ENCODE measurements around the gene DSCAM.

Gene DSCAM

DNA sequence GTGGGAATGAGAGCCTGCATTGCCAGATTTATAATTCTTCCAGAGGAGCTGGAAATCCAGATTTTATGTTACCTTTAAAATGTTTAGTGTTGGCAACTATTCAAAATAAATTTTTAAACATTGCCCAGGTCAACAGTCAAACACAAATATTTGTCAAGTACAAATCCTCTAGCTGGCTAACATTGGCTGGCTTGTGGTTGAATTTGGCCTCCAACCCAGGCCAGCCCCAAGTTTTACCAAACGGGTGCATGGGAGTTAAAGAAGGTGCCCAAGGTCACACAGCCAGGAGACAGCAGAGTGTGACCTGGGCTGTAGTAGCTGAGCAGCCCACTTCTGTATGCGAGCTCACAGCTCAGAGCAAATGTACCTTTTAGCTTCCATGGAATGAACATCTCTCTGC lies 240.6 kb downstream of the DSCAM start:
- TF ChIP-seq, protein P1, sequence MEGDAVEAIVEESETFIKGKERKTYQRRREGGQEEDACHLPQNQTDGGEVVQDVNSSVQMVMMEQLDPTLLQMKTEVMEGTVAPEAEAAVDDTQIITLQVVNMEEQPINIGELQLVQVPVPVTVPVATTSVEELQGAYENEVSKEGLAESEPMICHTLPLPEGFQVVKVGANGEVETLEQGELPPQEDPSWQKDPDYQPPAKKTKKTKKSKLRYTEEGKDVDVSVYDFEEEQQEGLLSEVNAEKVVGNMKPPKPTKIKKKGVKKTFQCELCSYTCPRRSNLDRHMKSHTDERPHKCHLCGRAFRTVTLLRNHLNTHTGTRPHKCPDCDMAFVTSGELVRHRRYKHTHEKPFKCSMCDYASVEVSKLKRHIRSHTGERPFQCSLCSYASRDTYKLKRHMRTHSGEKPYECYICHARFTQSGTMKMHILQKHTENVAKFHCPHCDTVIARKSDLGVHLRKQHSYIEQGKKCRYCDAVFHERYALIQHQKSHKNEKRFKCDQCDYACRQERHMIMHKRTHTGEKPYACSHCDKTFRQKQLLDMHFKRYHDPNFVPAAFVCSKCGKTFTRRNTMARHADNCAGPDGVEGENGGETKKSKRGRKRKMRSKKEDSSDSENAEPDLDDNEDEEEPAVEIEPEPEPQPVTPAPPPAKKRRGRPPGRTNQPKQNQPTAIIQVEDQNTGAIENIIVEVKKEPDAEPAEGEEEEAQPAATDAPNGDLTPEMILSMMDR (IDR thresholded peaks at IDR 0.05; ENCODE audit: low read depth, low read length), result no peak
- DNase-seq (ENCODE audit: low read depth in 2 of 2), result no peak
- no peak overlapping the region for H3K4me3 ChIP-seq (replicated peaks in 1 of 2; ENCODE audit: low read depth in 2 of 2, low read length in 2 of 2)

DNA sequence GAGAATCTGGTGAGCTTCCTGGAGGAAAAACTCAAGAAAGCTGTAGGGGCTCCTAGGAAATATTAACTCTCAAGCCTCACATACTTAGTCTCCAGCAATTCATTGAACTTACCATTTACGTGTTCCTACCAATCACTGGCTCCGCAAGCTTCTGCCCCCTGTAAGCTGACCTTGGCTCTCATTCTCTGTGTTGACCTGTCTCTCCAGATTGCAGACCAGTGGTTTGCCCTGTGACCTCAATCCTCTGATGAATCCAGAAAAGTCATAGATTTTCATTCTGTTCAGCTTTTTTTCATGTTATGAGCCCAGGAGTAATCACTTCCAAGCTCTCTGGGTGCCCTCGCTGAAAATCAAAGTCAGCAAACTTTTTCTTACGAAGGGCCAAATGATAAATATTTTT lies 241.9 kb downstream of the DSCAM start:
- TF ChIP-seq, protein P1 (IDR thresholded peaks at IDR 0.05; ENCODE audit: low read depth, low read length), result no peak
- no peak for DNase-seq (ENCODE audit: low read depth in 2 of 2)
- H3K4me3 ChIP-seq (replicated peaks in 1 of 2; ENCODE audit: low read depth in 2 of 2, low read length in 2 of 2), result no peak overlapping the region

GRCh38 chr21:40603774-40604173 lies 243.2 kb downstream of the DSCAM start:
- TF ChIP-seq, protein P1 (IDR thresholded peaks at IDR 0.05; ENCODE audit: low read depth, low read length), result no peak
- DNase-seq (ENCODE audit: low read depth in 2 of 2), result no peak
- no peak overlapping the region for H3K4me3 ChIP-seq (replicated peaks in 1 of 2; ENCODE audit: low read depth in 2 of 2, low read length in 2 of 2)

DNA sequence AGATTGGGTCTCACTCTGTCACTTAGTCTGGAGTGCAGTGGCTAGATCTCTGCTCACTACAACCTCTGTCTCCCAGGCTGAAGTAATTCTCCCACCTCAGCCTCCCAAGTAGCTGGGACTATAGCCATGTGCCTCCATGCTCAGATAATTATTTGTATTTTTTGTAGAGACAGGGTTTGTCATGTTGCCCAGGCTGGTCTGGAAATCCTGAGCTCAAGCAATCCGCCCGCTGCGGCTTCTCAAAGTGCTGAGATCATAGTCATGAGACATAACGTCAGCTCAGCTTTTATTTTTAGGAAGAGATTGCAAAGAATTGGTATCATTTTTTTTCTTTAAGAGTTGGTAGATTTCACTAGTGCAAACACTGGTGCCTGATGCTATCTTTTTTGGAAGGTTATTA lies 244.9 kb downstream of the DSCAM start:
- TF ChIP-seq, protein P1 (IDR thresholded peaks at IDR 0.05; ENCODE audit: low read depth, low read length), result no peak
- no peak for DNase-seq (ENCODE audit: low read depth in 2 of 2)
- no peak overlapping the region for H3K4me3 ChIP-seq (replicated peaks in 1 of 2; ENCODE audit: low read depth in 2 of 2, low read length in 2 of 2)

- DNase-seq (ENCODE audit: low read depth in 2 of 2), result no peak
- no peak overlapping the region for H3K4me3 ChIP-seq (replicated peaks in 1 of 2; ENCODE audit: low read depth in 2 of 2, low read length in 2 of 2)
- TF ChIP-seq, protein P1 (IDR thresholded peaks at IDR 0.05; ENCODE audit: low read depth, low read length), result no peak
Observed at GRCh38 chr21:40595806-40596205, 251.2 kb downstream of the DSCAM start.

DNA sequence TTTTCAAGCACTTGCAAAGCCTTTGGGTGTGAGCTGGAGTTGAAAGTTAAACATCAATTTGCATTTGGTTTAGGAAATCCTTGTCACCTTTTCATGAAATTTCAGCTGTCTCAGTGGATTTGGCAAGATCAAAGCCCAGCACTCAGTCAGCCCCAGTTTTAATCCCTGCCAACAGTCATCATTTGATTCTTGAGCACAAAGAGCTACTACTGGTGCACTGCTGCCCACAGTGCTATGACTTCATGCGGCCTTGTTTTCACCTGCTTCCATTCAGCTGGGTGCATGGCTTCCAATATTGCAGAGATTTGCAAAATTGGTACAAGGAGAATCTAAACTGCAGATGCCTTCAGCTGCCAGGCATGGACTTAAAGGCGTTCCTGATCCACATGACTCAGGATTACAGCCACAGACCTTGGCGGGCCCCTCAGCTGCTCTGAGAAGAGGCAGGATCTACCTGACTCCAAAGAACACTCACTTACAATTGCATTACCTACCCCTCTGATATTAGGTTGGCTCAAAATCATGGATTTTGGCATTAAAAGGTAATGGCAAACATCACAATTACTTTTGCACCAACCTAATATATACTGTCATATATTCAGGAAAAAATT lies 259.1 kb downstream of the DSCAM start:
- H3K4me3 ChIP-seq (replicated peaks in 1 of 2; ENCODE audit: low read depth in 2 of 2, low read length in 2 of 2), result no peak overlapping the region
- no peak for DNase-seq (ENCODE audit: low read depth in 2 of 2)
- TF ChIP-seq, protein P1 (IDR thresholded peaks at IDR 0.05; ENCODE audit: low read depth, low read length), result no peak

DNA sequence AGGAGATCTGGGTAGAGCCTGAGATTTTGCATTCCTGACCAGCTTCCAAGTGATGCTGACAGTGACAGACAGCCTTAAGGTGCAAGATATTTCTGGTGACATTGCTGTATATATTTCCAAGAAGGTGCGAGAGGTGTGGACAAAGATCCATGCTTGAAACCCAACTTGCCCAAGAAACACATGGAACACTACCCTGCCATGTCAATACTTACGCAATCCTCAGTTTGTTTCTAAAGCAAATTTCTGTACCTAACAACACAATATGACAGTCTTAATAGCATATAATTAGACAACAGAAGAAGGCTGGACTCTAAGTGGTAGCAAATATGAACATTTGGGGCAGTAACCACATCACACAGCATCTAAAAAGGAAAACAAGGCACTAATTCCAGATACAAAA lies 260.4 kb downstream of the DSCAM start:
- no peak overlapping the region for H3K4me3 ChIP-seq (replicated peaks in 1 of 2; ENCODE audit: low read depth in 2 of 2, low read length in 2 of 2)
- TF ChIP-seq, protein P1 (IDR thresholded peaks at IDR 0.05; ENCODE audit: low read depth, low read length), result no peak
- DNase-seq (ENCODE audit: low read depth in 2 of 2), result no peak
